Keratinocyte (primary cell): Measurements from ENCODE around the gene GALNT9. TPM values are rescaled to one million over a fixed set of nuclear protein-coding genes. Genes with fewer than 3 reads are reported as not detected.

Experiments used
- DNase-seq: peaks from one replicate; pipeline ENCODE4 v3.0.0-alpha.2; 2011; ENCODE audit warnings: low read depth, missing footprints, low spot score
- FAIRE-seq: peaks from 2 replicates; lab custom pipeline; 2011; peaks lifted over from hg19 to GRCh38; lab: Jason Lieb, UNC
- H2AFZ ChIP-seq: 2 replicates; pipeline ENCODE4 v1.6.0; 2012; ENCODE audit warnings: low read length, control low read depth, inconsistent platforms; ENCODE audit not compliant: control insufficient read depth
- H3K27ac ChIP-seq: 2 replicates; pipeline ENCODE4 v1.5.1; 2011; ENCODE audit warnings: low read length; ENCODE audit not compliant: control insufficient read depth, insufficient read depth
- H3K27me3 ChIP-seq: 3 replicates; pipeline ENCODE4 v1.6.0; 2011; ENCODE audit warnings: low read length; ENCODE audit not compliant: control insufficient read depth, insufficient read depth; ENCODE audit errors: extremely low read depth
- H3K36me3 ChIP-seq, 2 experiments: 2 replicates in 1 of 2; 3 replicates in 1 of 2; pipeline ENCODE4 v1.5.1; 2011; ENCODE audit warnings: low read length in 2 of 2, mild to moderate bottlenecking in 1 of 2; ENCODE audit not compliant: control insufficient read depth in 2 of 2, insufficient read depth in 2 of 2; ENCODE audit errors: extremely low read depth in 1 of 2
- H3K4me1 ChIP-seq: 3 replicates; pipeline ENCODE4 v1.5.1; 2011; ENCODE audit warnings: low read length; ENCODE audit not compliant: control insufficient read depth, insufficient read depth; ENCODE audit errors: extremely low read depth
- H3K4me2 ChIP-seq: 3 replicates; pipeline ENCODE4 v1.6.0; 2011; ENCODE audit warnings: low read depth, low read length; ENCODE audit not compliant: control insufficient read depth, insufficient read depth; ENCODE audit errors: extremely low read depth
- H3K4me3 ChIP-seq, 3 experiments: fragments of 200-600 bp in 1 of 3; sonication (generic) in 1 of 3; 2 replicates in 2 of 3; 3 replicates in 1 of 3; pipeline ENCODE4 v1.5.1; 2011 to 2016; ENCODE audit warnings: low read length in 3 of 3, mild to moderate bottlenecking in 3 of 3, control low read depth in 2 of 3, inconsistent platforms in 1 of 3, low read depth in 1 of 3, mixed read lengths in 1 of 3, mixed run types in 1 of 3, moderate library complexity in 1 of 3; ENCODE audit not compliant: control insufficient read depth in 2 of 3, insufficient read depth in 2 of 3; ENCODE audit errors: extremely low read depth in 1 of 3
- H3K79me2 ChIP-seq: 2 replicates; pipeline ENCODE4 v1.6.0; 2012; ENCODE audit warnings: low read length; ENCODE audit not compliant: control insufficient read depth, insufficient read depth
- H3K9ac ChIP-seq: 3 replicates; pipeline ENCODE4 v1.6.0; 2011; ENCODE audit warnings: low read length; ENCODE audit not compliant: control insufficient read depth, insufficient read depth; ENCODE audit errors: extremely low read depth
- H3K9me1 ChIP-seq: 3 replicates; pipeline ENCODE4 v1.6.0; 2011; ENCODE audit warnings: low read length; ENCODE audit not compliant: control insufficient read depth, insufficient read depth; ENCODE audit errors: extremely low read depth
- H3K9me3 ChIP-seq: 2 replicates; pipeline ENCODE4 v1.5.1; 2012; ENCODE audit warnings: low read depth, low read length; ENCODE audit not compliant: control insufficient read depth
- H4K20me1 ChIP-seq: 3 replicates; pipeline ENCODE4 v1.6.0; 2011; ENCODE audit warnings: low read length; ENCODE audit not compliant: control insufficient read depth, insufficient read depth; ENCODE audit errors: extremely low read depth
- CTCF ChIP-seq, 3 experiments: IDR thresholded peaks in 1 of 3; conservative IDR thresholded peaks in 1 of 3; optimal IDR thresholded peaks in 1 of 3; 2 replicates in 2 of 3; 3 replicates in 1 of 3; pipeline versions ENCODE3 to v1.5.1; 2011; ENCODE audit warnings: low read length in 3 of 3, mild to moderate bottlenecking in 3 of 3, moderate library complexity in 2 of 3, control low read depth in 1 of 3, inconsistent platforms in 1 of 3; ENCODE audit not compliant: insufficient read depth in 2 of 3; ENCODE audit errors: extremely low read depth in 1 of 3
- EZH2 ChIP-seq: IDR thresholded peaks from one replicate; pipeline ENCODE4 v1.6.1; 2012; ENCODE audit warnings: inconsistent platforms, mild to moderate bottlenecking, low read length, moderate library complexity
- dilution Hi-C: fragments of 300-500 bp; cut with MboI; formaldehyde crosslinking; loops from one replicate; pipeline ENCODE4 v1.7.0; 2020; ENCODE audit warnings: low sequenced_read_pairs; ENCODE audit not compliant: extremely low pct_ligation_motif_present
- polyA plus RNA-seq, 5 experiments: library from polyadenylated mRNA; depleted of rRNA in 3 of 5; stranded (reverse) in 3 of 5; stranded (forward) in 1 of 5; unstranded in 1 of 5; fragments of >200 nt; gene quantifications; 1 replicate in 1 of 5; 2 replicates in 3 of 5; 3 replicates in 1 of 5; pipeline versions ENCODE4 v1.2.1 to v1.2.3, GENCODE V29; 2011 to 2012; ENCODE audit warnings: missing spikeins in 2 of 5, low read depth in 1 of 5, low replicate concordance in 1 of 5

Gene GALNT9
- polyA plus RNA-seq, 1 donor (not counting 4 experiments of a cell fraction or from before 2014, with no cell fraction given), result not detected

GRCh38 chr12:132230381-132230780 lies 99.0 kb downstream of the GALNT9 start:
- H3K4me3 ChIP-seq, result no peak overlapping the region
- H3K9me1 ChIP-seq, result no peaks in the 10 kb centered on the region
- dilution Hi-C loops, result no loop called here
- FAIRE-seq (no peak), DNase-seq (no peak)
- TF ChIP-seq EZH2, result no peak
- TF ChIP-seq CTCF (optimal IDR thresholded peaks at IDR 0.05 in 1 of 3, IDR thresholded peaks at IDR 0.05 in 1 of 3, conservative IDR thresholded peaks at IDR 0.05 in 1 of 3; ENCODE audit: extremely low read depth in 1 of 3, insufficient read depth in 2 of 3, low read length in 3 of 3), result no peak
- no peaks in the 10 kb centered on the region for H3K4me1 ChIP-seq
- H3K4me2 ChIP-seq, result no peak overlapping the region
- H4K20me1 ChIP-seq, result no peaks in the 10 kb centered on the region
- no peaks in the 10 kb centered on the region for H3K36me3 ChIP-seq
- no peaks in the 10 kb centered on the region for H3K9me3 ChIP-seq
- H3K27me3 ChIP-seq, result peaks cover 32% of the 10 kb centered on the region
- H3K9ac ChIP-seq, result no peak overlapping the region
- H2AFZ ChIP-seq, result no peak overlapping the region
- H3K27ac ChIP-seq, result no peak overlapping the region
- no peaks in the 10 kb centered on the region for H3K79me2 ChIP-seq

- H3K9me3 ChIP-seq, result no peaks in the 10 kb centered on the region
- DNase-seq, result no peak
- H3K27ac ChIP-seq, result no peak overlapping the region
- peaks cover 32% of the 10 kb centered on the region for H3K27me3 ChIP-seq
- H3K36me3 ChIP-seq, result no peaks in the 10 kb centered on the region
- H3K4me3 ChIP-seq, result no peak overlapping the region
- FAIRE-seq, result no peak
- no peak overlapping the region for H2AFZ ChIP-seq
- no peak overlapping the region for H3K4me2 ChIP-seq
- H3K9ac ChIP-seq, result no peak overlapping the region
- dilution Hi-C loops, result no loop called here
- no peaks in the 10 kb centered on the region for H3K9me1 ChIP-seq
- TF ChIP-seq CTCF (optimal IDR thresholded peaks at IDR 0.05 in 1 of 3, IDR thresholded peaks at IDR 0.05 in 1 of 3, conservative IDR thresholded peaks at IDR 0.05 in 1 of 3; ENCODE audit: extremely low read depth in 1 of 3, insufficient read depth in 2 of 3, low read length in 3 of 3) (no peak), EZH2 (no peak)
- H3K79me2 ChIP-seq, result no peaks in the 10 kb centered on the region
- no peaks in the 10 kb centered on the region for H3K4me1 ChIP-seq
- no peaks in the 10 kb centered on the region for H4K20me1 ChIP-seq
Observed at GRCh38 chr12:132229926-132230325, 99.5 kb downstream of the GALNT9 start.
